HG02973 (cell line): Measurements from ENCODE around the gene SUN5.
"Not testable (repeated sequence)": the region's sequence is repeated elsewhere in the genome, so short reads cannot be mapped to it uniquely, and the experiment has no call there.

Experiments used
- ATAC-seq: cut with Tn5 transposase; IDR thresholded peaks from one replicate; pipeline ENCODE4 v1.9.1; 2021; ENCODE audit warnings: moderate library complexity; ENCODE audit not compliant: unreplicated experiment

SUN5 gene

GRCh38 chr20:32965581-32966373, 38.5 kb downstream of the SUN5 start:
- no peak for ATAC-seq

DNA sequence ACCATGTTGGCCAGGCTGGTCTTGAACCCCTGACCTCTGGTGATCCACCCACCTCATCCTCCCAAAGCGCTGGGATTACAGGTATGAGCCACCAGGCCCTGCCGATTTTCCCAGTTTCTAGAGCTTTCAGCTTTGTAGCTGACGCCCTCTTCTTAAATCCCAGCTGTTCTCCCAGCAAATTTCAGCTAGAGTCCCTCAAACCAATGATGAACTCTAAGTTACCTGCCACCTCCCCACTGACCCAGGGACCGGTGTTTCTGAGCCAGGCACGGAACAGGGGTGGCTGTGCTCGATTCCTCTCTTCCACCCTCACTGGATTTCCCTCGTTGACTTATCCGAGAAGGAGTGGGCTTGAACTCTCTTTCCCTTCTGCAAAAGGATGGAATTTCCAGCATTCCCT, 39.1 kb downstream of the SUN5 start:
- no peak for ATAC-seq

GRCh38 chr20:32964575-32964974, 39.7 kb downstream of the SUN5 start:
- no peak for ATAC-seq

GRCh38 chr20:32963176-32963575, 41.1 kb downstream of the SUN5 start:
- no peak for ATAC-seq

- not testable (repeated sequence) for ATAC-seq
These were observed 41.6 kb downstream of the SUN5 start for GRCh38 chr20:32962646-32963045.

DNA sequence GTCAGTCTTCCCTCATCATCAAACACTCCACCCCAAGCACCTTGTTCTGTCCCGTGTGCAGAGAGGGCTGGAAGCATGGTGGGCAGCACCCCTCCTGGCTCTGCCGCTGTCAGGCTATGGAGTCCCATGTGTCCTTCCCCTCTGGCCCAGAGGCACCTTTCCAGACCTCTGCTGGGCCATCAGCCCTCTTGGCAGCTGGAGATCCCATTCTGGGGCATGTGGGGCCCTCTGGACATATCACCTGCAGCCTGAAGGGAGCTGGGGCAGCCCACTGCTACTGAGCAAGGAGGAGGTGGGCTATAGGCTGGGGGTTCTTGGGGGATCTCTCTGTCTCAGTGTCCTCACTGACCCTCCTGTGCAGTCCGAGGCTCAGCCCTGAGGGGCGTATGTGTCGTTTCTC, 42.2 kb downstream of the SUN5 start:
- ATAC-seq, result no peak

GRCh38 chr20:32960849-32961731, 43.1 kb downstream of the SUN5 start:
- ATAC-seq, result no peak

- ATAC-seq, result no peak
These were observed 44.1 kb downstream of the SUN5 start for GRCh38 chr20:32960222-32960518.

GRCh38 chr20:32959351-32960221, 44.6 kb downstream of the SUN5 start:
- no peak for ATAC-seq

DNA sequence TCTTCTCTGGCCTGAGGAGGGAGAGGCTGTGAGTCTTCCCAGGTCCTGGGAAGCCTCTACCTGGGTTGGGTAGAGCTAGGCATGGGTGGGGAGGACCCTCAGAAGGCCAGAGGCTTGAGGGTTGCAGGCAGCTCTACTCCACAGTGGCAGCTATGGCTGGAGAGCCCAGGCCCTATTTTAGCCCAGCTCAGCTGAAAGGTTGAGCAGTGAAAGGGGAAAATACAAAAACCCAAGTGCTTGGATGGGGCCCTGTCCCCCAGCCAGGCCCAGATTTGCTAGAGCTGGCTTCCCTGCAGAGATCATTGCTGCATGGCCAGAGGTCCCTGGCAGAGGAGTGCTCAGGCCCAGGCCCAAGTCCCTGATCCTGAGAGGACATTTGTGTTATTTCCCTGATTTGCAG, 45.7 kb downstream of the SUN5 start:
- ATAC-seq, result no peak

DNA sequence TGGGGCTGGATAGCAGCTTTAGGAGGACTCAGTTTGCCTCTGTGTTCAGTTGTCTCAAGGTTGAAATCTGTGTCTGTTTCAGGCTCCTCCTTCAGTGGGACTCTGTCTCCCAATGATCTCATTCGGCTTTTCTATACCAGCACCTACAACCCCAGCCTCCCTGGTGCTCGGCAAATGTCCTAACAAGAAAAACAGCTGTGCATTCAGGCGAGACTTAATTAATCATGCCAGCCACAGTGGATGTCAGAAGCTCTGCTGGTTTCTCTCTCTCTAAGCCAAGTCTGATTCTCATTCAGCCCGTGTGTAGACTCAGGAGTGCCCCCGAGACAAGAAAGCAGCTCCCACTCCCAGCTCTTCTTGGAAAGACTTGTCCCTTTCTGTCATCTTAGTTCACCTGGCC, 46.8 kb downstream of the SUN5 start:
- no peak for ATAC-seq

DNA sequence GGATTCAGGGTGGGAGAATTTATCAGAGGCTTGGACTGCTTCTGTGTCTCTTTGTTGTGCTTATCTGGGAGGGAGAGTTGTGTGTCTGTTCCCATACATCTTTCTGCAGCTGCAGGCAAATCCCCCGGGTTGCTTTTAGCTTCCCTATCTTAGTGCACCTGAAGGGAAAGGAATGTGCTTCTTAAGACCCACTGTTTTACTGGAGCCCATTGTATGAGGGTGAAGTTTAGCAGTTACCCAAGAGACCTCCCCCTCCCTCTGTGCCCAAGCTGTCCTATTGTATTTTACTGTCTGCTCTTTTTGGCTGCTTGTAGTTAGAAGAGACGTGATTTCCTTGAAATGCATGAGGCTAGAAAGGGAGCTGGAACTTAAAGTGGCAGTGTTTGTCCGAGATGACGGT, 53.7 kb downstream of the SUN5 start:
- ATAC-seq, result not testable (repeated sequence)

- ATAC-seq, result no peak
These were observed 57.6 kb downstream of the SUN5 start for GRCh38 chr20:32946629-32947028.

GRCh38 chr20:32945710-32946221, 58.5 kb downstream of the SUN5 start:
- no peak for ATAC-seq

DNA sequence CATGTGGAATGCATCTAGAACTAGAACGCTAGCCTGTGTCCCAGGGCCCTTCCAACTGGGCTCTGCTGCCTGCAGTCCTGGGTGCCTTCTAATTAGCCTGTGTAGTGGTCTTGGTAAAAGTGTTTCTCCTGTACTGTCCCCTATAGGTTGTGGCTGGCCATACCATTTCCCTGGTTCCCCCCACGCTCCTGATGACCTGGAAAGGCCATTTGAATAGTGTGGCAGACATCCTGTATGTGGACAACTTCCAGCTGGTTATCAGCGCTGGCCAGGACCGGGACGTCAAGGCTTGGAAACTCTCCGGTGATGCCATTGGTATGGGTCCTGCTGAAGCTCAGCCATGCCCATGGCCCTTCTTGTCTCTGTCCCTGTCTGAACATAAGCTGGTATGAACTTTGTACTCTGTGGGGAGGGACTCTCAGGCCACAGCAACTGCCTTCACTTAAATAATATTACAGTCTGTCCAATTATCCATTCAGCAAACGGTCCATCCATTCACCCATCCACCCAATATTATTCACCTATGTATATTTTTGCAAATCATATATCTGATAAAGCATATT, 60.7 kb downstream of the SUN5 start:
- no peak for ATAC-seq

DNA sequence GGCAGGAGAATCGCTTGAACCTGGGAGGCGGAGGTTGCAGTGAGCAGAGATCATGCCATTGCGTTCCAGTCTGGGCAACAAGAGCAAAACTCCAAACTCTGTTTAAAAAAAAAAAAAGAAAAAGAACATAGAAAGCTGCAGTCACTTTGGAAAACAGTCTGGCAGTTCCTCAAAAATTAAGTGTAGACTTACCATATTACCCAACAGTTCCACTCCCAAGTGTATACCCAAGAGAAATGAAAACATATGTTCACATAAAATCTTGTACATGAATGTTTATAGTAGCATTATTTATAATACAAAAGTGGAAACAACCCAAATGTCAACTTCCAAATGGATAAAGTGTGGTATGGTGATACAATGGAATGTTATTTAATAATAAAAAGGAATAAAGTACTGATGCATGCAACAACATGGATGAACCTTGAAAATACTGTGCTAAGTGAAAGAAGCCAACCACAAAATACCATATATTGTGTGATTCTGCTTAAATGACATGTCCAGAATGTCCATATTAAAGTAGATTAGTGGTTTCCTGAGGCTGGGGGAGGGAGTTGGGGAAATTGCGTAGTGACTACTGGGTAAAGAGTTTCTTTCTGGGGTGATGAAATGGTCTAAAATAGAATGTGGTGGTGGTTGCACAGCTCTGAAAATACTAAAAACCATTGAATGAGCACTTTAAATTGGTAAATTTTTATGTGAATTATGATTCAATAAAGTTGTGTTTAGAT, 62.9 kb downstream of the SUN5 start:
- ATAC-seq, result no peak

- ATAC-seq, result no peak
These were observed 69.7 kb downstream of the SUN5 start for GRCh38 chr20:32934580-32934979.
